HEK293 (cell line): ENCODE data around the gene IFI30.

Experiments used
- ELK4 ChIP-seq: IDR thresholded peaks from 2 replicates; pipeline ENCODE4 v1.6.1; 2011; ENCODE audit warnings: mild to moderate bottlenecking, low read depth, low read length, borderline replicate concordance
- TRIM28 ChIP-seq: IDR thresholded peaks from 2 replicates; pipeline ENCODE4 v1.6.1; 2011; ENCODE audit warnings: low read length, control low read depth, borderline replicate concordance
- YY2 ChIP-seq: fragments of 450-650 bp; formaldehyde crosslinking; IDR thresholded peaks from 2 replicates; pipeline ENCODE4 v1.5.1; 2016; ENCODE audit warnings: missing biosample characterization, missing genetic modification characterization
- ZNF138 ChIP-seq: fragments of 450-650 bp; formaldehyde crosslinking; IDR thresholded peaks from 2 replicates; pipeline ENCODE4 v1.5.1; 2016; ENCODE audit warnings: missing biosample characterization, missing genetic modification characterization, borderline replicate concordance
- ZNF169 ChIP-seq: fragments of 450-650 bp; formaldehyde crosslinking; IDR thresholded peaks from 2 replicates; pipeline ENCODE4 v1.5.1; 2016; ENCODE audit warnings: missing biosample characterization, missing genetic modification characterization
- ZNF18 ChIP-seq: fragments of 450-650 bp; formaldehyde crosslinking; IDR thresholded peaks from 2 replicates; pipeline ENCODE4 v1.5.1; 2016; ENCODE audit warnings: missing biosample characterization, missing genetic modification characterization
- ZNF221 ChIP-seq: fragments of 450-650 bp; formaldehyde crosslinking; IDR thresholded peaks from 2 replicates; pipeline ENCODE4 v1.5.1; 2017; ENCODE audit warnings: missing biosample characterization, missing genetic modification characterization, borderline replicate concordance
- ZNF223 ChIP-seq: fragments of 450-650 bp; formaldehyde crosslinking; IDR thresholded peaks from 2 replicates; pipeline ENCODE4 v1.5.1; 2016; ENCODE audit warnings: missing biosample characterization, missing genetic modification characterization
- ZNF280C ChIP-seq: fragments of 450-650 bp; formaldehyde crosslinking; IDR thresholded peaks from 2 replicates; pipeline ENCODE4 v1.5.1; 2016; ENCODE audit warnings: missing biosample characterization, missing genetic modification characterization
- ZNF366 ChIP-seq: fragments of 450-650 bp; formaldehyde crosslinking; conservative IDR thresholded peaks from 2 replicates; pipeline ENCODE4 v1.5.1; 2016; ENCODE audit warnings: missing biosample characterization, missing genetic modification characterization
- ZNF433 ChIP-seq: fragments of 450-650 bp; formaldehyde crosslinking; IDR thresholded peaks from 2 replicates; pipeline ENCODE4 v1.5.1; 2016; ENCODE audit warnings: missing biosample characterization, missing genetic modification characterization, low read depth
- ZNF501 ChIP-seq: fragments of 450-650 bp; formaldehyde crosslinking; IDR thresholded peaks from 2 replicates; pipeline ENCODE4 v1.5.1; 2016; ENCODE audit warnings: missing biosample characterization, missing genetic modification characterization
- ZNF514 ChIP-seq: fragments of 450-650 bp; formaldehyde crosslinking; IDR thresholded peaks from 2 replicates; pipeline ENCODE4 v1.5.1; 2016; ENCODE audit warnings: missing biosample characterization, missing genetic modification characterization
- ZNF555 ChIP-seq: fragments of 450-650 bp; formaldehyde crosslinking; conservative IDR thresholded peaks from 2 replicates; pipeline ENCODE4 v1.5.1; 2017; ENCODE audit warnings: missing biosample characterization, mild to moderate bottlenecking, missing genetic modification characterization, inconsistent platforms
- ZNF610 ChIP-seq: fragments of 450-650 bp; formaldehyde crosslinking; IDR thresholded peaks from 2 replicates; pipeline ENCODE4 v1.5.1; 2016; ENCODE audit warnings: missing biosample characterization, missing genetic modification characterization, borderline replicate concordance
- ZNF624 ChIP-seq: fragments of 450-650 bp; formaldehyde crosslinking; IDR thresholded peaks from 2 replicates; pipeline ENCODE4 v1.5.1; 2017; ENCODE audit warnings: missing biosample characterization, missing genetic modification characterization
- ZNF629 ChIP-seq: fragments of 450-650 bp; formaldehyde crosslinking; IDR thresholded peaks from 2 replicates; pipeline ENCODE4 v1.5.1; 2017; ENCODE audit warnings: missing biosample characterization, missing genetic modification characterization
- ZNF664 ChIP-seq: fragments of 450-650 bp; formaldehyde crosslinking; IDR thresholded peaks from 2 replicates; pipeline ENCODE4 v1.5.1; 2016; ENCODE audit warnings: missing biosample characterization, missing genetic modification characterization
- ZNF76 ChIP-seq: fragments of 450-650 bp; formaldehyde crosslinking; IDR thresholded peaks from 2 replicates; pipeline ENCODE4; 2016; ENCODE audit warnings: low read depth, missing biosample characterization, missing genetic modification characterization, borderline replicate concordance
- ZNF768 ChIP-seq: fragments of 450-650 bp; formaldehyde crosslinking; IDR thresholded peaks from 2 replicates; pipeline ENCODE4 v1.5.1; 2018; ENCODE audit warnings: missing biosample characterization, mild to moderate bottlenecking, missing genetic modification characterization
- ZNF777 ChIP-seq: fragments of 450-650 bp; formaldehyde crosslinking; IDR thresholded peaks from 2 replicates; pipeline ENCODE4 v1.5.1; 2017; ENCODE audit warnings: missing biosample characterization, missing genetic modification characterization, borderline replicate concordance
- ZSCAN5A ChIP-seq: fragments of 450-650 bp; formaldehyde crosslinking; IDR thresholded peaks from 2 replicates; pipeline ENCODE4 v1.5.1; 2016; ENCODE audit warnings: missing biosample characterization, missing genetic modification characterization
- TF ChIP-seq, protein P1 (sequence below): fragments of 450-650 bp; formaldehyde crosslinking; IDR thresholded peaks from 2 replicates; pipeline ENCODE4 v1.5.1; 2016; ENCODE audit warnings: missing biosample characterization, missing genetic modification characterization
- TF ChIP-seq, protein P2 (sequence below): fragments of 450-650 bp; formaldehyde crosslinking; IDR thresholded peaks from 2 replicates; pipeline ENCODE4 v1.5.1; 2016; ENCODE audit warnings: missing biosample characterization, missing genetic modification characterization, low read depth
- TF ChIP-seq, protein P3 (sequence below): fragments of 450-650 bp; formaldehyde crosslinking; IDR thresholded peaks from 2 replicates; pipeline ENCODE4 v1.5.1; 2017; ENCODE audit warnings: missing biosample characterization, missing genetic modification characterization
- TF ChIP-seq, protein P4 (sequence below): fragments of 450-650 bp; formaldehyde crosslinking; IDR thresholded peaks from 2 replicates; pipeline ENCODE4 v1.5.1; 2016; ENCODE audit warnings: missing biosample characterization, missing genetic modification characterization

IFI30 gene

GRCh38 chr19:18203408-18203862 lies 29.8 kb downstream of the IFI30 start (continued):
- TF ChIP-seq, protein P1, sequence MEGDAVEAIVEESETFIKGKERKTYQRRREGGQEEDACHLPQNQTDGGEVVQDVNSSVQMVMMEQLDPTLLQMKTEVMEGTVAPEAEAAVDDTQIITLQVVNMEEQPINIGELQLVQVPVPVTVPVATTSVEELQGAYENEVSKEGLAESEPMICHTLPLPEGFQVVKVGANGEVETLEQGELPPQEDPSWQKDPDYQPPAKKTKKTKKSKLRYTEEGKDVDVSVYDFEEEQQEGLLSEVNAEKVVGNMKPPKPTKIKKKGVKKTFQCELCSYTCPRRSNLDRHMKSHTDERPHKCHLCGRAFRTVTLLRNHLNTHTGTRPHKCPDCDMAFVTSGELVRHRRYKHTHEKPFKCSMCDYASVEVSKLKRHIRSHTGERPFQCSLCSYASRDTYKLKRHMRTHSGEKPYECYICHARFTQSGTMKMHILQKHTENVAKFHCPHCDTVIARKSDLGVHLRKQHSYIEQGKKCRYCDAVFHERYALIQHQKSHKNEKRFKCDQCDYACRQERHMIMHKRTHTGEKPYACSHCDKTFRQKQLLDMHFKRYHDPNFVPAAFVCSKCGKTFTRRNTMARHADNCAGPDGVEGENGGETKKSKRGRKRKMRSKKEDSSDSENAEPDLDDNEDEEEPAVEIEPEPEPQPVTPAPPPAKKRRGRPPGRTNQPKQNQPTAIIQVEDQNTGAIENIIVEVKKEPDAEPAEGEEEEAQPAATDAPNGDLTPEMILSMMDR (tag by site-specific recombination) = no peak
- TF ChIP-seq ZSCAN5A (tag by site-specific recombination) = 0 out of 2 replicates have a peak, but pooled peaks have one; percentile 34
- peak; percentile 52; the same call in 1 of the 2 replicates for TF ChIP-seq ZNF610
- peak; percentile 85; the same call in 1 of the 2 replicates for TF ChIP-seq ZNF777
- TF ChIP-seq ZNF76 (tag by site-specific recombination) = no peak
- no peak for TF ChIP-seq ZNF138
- no peak for TF ChIP-seq YY2 (tag by site-specific recombination)
- no peak for TF ChIP-seq ZNF555 (tag by site-specific recombination)
- TF ChIP-seq, protein P2, sequence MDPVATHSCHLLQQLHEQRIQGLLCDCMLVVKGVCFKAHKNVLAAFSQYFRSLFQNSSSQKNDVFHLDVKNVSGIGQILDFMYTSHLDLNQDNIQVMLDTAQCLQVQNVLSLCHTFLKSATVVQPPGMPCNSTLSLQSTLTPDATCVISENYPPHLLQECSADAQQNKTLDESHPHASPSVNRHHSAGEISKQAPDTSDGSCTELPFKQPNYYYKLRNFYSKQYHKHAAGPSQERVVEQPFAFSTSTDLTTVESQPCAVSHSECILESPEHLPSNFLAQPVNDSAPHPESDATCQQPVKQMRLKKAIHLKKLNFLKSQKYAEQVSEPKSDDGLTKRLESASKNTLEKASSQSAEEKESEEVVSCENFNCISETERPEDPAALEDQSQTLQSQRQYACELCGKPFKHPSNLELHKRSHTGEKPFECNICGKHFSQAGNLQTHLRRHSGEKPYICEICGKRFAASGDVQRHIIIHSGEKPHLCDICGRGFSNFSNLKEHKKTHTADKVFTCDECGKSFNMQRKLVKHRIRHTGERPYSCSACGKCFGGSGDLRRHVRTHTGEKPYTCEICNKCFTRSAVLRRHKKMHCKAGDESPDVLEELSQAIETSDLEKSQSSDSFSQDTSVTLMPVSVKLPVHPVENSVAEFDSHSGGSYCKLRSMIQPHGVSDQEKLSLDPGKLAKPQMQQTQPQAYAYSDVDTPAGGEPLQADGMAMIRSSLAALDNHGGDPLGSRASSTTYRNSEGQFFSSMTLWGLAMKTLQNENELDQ (tag by site-specific recombination) = no peak
- 0 out of 2 replicates have a peak, but pooled peaks have one; percentile 34 for TF ChIP-seq ZNF18 (tag by site-specific recombination)
- TF ChIP-seq ZNF169 (tag by site-specific recombination) = no peak
- TF ChIP-seq ZNF629 (tag by site-specific recombination) = no peak
- no peak for TF ChIP-seq ZNF624 (tag by site-specific recombination)
- no peak for TF ChIP-seq ZNF280C (tag by site-specific recombination)
- no peak for TF ChIP-seq ZNF514 (tag by site-specific recombination)
- TF ChIP-seq ZNF221 (tag by site-specific recombination) = no peak
- 0 out of 2 replicates have a peak, but pooled peaks have one; percentile 22 for TF ChIP-seq ZNF501 (tag by site-specific recombination)
- TF ChIP-seq, protein P3, sequence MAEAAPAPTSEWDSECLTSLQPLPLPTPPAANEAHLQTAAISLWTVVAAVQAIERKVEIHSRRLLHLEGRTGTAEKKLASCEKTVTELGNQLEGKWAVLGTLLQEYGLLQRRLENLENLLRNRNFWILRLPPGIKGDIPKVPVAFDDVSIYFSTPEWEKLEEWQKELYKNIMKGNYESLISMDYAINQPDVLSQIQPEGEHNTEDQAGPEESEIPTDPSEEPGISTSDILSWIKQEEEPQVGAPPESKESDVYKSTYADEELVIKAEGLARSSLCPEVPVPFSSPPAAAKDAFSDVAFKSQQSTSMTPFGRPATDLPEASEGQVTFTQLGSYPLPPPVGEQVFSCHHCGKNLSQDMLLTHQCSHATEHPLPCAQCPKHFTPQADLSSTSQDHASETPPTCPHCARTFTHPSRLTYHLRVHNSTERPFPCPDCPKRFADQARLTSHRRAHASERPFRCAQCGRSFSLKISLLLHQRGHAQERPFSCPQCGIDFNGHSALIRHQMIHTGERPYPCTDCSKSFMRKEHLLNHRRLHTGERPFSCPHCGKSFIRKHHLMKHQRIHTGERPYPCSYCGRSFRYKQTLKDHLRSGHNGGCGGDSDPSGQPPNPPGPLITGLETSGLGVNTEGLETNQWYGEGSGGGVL (tag by site-specific recombination) = peak; percentile 93
- TF ChIP-seq ZNF768 (tag by site-specific recombination) = no peak
- TF ChIP-seq ZNF664 (tag by site-specific recombination) = no peak
- TF ChIP-seq, protein P4, sequence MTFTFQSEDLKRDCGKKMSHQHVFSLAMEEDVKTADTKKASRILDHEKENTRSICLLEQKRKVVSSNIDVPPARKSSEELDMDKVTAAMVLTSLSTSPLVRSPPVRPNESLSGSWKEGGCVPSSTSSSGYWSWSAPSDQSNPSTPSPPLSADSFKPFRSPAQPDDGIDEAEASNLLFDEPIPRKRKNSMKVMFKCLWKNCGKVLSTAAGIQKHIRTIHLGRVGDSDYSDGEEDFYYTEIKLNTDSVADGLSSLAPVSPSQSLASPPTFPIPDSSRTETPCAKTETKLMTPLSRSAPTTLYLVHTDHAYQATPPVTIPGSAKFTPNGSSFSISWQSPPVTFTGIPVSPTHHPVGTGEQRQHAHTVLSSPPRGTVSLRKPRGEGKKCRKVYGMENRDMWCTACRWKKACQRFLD (tag by site-specific recombination) = no peak
- no peak for TF ChIP-seq ZNF433
- TF ChIP-seq TRIM28 = no peak
- no peak for TF ChIP-seq ELK4
- peak; percentile 20; the same call in 1 of the 2 replicates for TF ChIP-seq ZNF366
- no peak for TF ChIP-seq ZNF223
